Measurements from ENCODE around the gene FN3KRP.

DNA sequence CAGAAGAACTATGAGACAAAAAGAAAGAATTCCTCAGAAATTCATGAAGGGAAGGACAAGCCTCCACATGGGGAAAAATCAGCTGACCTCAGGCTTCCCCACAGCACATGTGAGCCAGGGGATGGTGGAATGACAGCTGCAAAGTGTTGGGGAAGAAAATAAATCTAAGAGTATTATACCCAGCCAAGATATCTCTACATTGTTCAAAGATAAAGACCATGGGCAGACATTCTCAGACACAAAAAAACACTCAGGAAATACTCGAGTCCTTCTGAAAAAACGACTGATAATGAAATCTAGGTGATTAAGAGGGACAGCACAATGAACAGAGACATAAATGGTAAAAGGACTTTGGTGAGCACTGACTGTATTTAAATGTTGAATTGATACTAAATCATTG, 21.9 kb upstream of the FN3KRP start:
- TF ChIP-seq POLR2AphosphoS5 (IDR thresholded peaks at IDR 0.05; ENCODE audit: low read depth, low read length) (no peak), POLR2A (IDR thresholded peaks at IDR 0.05; ENCODE audit: low read depth, low read length) (no peak), TAF1 (IDR thresholded peaks at IDR 0.05; ENCODE audit: borderline replicate concordance, low read depth, low read length) (no peak)

All from GM12892 (cell line).